PC-9 (cell line): ENCODE measurements around the gene TPRKB. TPM values are rescaled to one million over a fixed set of nuclear protein-coding genes. Genes with fewer than 3 reads are reported as not detected.
"Not testable (repeated sequence)": the region's sequence is repeated elsewhere in the genome, so short reads cannot be mapped to it uniquely, and the experiment has no call there.

Experiments used
- BruUV-seq: library from RNA; stranded (reverse); fragments of 400-500 nt; replicated peaks from 2 replicates; lab custom pipeline; 2021; lab: Mats Ljungman, UMichigan
- CTCF ChIA-PET: fragments of 300-600 bp; sonication (Branson Sonifier 250); formaldehyde crosslinking; loops from one replicate; lab custom pipeline; 2022; ENCODE audit warnings: antibody characterized with exemption; lab: Charles Lee
- POLR2A ChIA-PET: fragments of 300-600 bp; sonication (Branson Sonifier 250); formaldehyde crosslinking; loops from one replicate; lab custom pipeline; 2022; ENCODE audit warnings: antibody characterized with exemption; ENCODE audit not compliant: unreplicated experiment; lab: Charles Lee
- DNase-seq, 2 experiments: peaks; one replicate each; pipeline versions ENCODE4 v3.0.0 to v3.0.0-alpha.2; 2015 to 2022; ENCODE audit warnings: mixed read lengths in 1 of 2
- H2AFZ ChIP-seq: fragments of 200-600 bp; sonication (generic); 2 replicates; pipeline ENCODE4 v1.8.1; 2017; ENCODE audit warnings: antibody characterized with exemption
- H3F3A ChIP-seq: fragments of 200-600 bp; sonication (generic); 2 replicates; pipeline ENCODE4 v1.8.1; 2017; ENCODE audit warnings: antibody characterized with exemption, mild to moderate bottlenecking, low read depth; ENCODE audit not compliant: insufficient read depth
- H3K27ac ChIP-seq: fragments of 200-600 bp; sonication (generic); 2 replicates; pipeline ENCODE4 v1.6.1; 2016; ENCODE audit warnings: mixed run types
- H3K27me3 ChIP-seq: fragments of 200-600 bp; sonication (generic); 2 replicates; pipeline ENCODE4 v1.6.1; 2016; ENCODE audit warnings: low read depth, mixed run types; ENCODE audit not compliant: insufficient read depth
- H3K36me3 ChIP-seq: fragments of 200-600 bp; sonication (generic); 2 replicates; pipeline ENCODE4 v1.6.1; 2016; ENCODE audit warnings: low read depth, mixed run types
- H3K4me1 ChIP-seq: fragments of 200-600 bp; sonication (generic); replicated peaks from 2 replicates; pipeline ENCODE4 v1.6.1; 2016; ENCODE audit warnings: mixed run types; ENCODE audit not compliant: insufficient read depth
- H3K4me2 ChIP-seq: fragments of 200-600 bp; sonication (generic); 2 replicates; pipeline ENCODE4 v1.6.1; 2017; ENCODE audit warnings: mixed run types
- H3K4me3 ChIP-seq: fragments of 200-600 bp; sonication (generic); 2 replicates; pipeline ENCODE4 v1.6.1; 2016; ENCODE audit warnings: mixed run types
- H3K79me2 ChIP-seq: fragments of 200-600 bp; sonication (generic); 2 replicates; pipeline ENCODE4 v1.6.1; 2017; ENCODE audit warnings: low read depth, mixed run types
- H3K9me2 ChIP-seq: fragments of 200-600 bp; sonication (generic); 2 replicates; pipeline ENCODE4 v1.8.1; 2017; ENCODE audit warnings: mild to moderate bottlenecking; ENCODE audit not compliant: insufficient read depth
- H3K9me3 ChIP-seq: fragments of 200-600 bp; sonication (generic); 2 replicates; pipeline ENCODE4 v1.8.1; 2016; ENCODE audit warnings: low read depth; ENCODE audit not compliant: insufficient read depth
- H4K20me1 ChIP-seq: fragments of 200-600 bp; sonication (generic); 2 replicates; pipeline ENCODE4 v1.8.1; 2017; ENCODE audit not compliant: insufficient read depth
- CTCF ChIP-seq: fragments of 200-600 bp; sonication (generic); conservative IDR thresholded peaks from 2 replicates; pipeline ENCODE4 v1.6.1; 2017; ENCODE audit warnings: mixed run types, antibody characterized with exemption, mild to moderate bottlenecking, moderate library complexity
- EZH2 ChIP-seq: fragments of 200-600 bp; sonication (generic); IDR thresholded peaks from 2 replicates; pipeline ENCODE4 v1.8.0; 2017; ENCODE audit warnings: antibody characterized with exemption, low read depth
- intact Hi-C: fragments of 100-400 bp; cut with micrococcal nuclease; formaldehyde crosslinking; loops from one replicate; pipeline ENCODE4 v1.10.0; 2022; ENCODE audit not compliant: unreplicated experiment
- total RNA-seq: library from RNA; stranded (reverse); gene quantifications from 2 replicates; pipeline ENCODE4 v1.2.3, GENCODE V29; 2021

Gene TPRKB
- total RNA-seq, 1 experiment from 2014 or later: 33.8 TPM

GRCh38 chr2:73762571-73762970, 25.4 kb upstream of the TPRKB start:
- no TSS peak for BruUV-seq
- CTCF ChIA-PET: interaction anchor here (0.5 kb wide), 1 partner anchor 15 kb away, joined by 4 read pairs; no protein-coding TSS in a partner anchor

DNA sequence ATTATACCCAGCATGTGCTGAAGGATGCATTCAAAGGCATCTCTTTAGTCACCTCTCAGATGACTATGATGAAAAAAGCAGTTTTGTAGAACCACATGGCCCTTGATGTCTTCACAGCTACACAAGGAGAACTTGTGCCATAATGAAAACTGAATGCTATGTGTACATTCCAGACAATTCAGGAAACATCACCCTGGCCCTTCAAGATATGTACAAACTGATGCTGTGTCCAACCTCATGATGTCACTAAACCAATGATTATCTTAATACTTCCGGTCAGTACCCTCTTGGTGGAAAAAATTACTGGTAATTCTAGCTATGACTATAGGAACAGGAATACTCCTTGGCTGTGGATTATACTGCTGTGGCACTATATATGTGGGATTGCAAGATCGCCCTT, 22.8 kb upstream of the TPRKB start:
- Histone ChIP-seq H3K9me2 (no peaks in the 10 kb centered on the region), H2AFZ (no peak overlapping the region), H3K9me3 (no peaks in the 10 kb centered on the region), H3K36me3 (peaks cover 11% of the 10 kb centered on the region; the same call in 1 of the 2 replicates), H3K4me1 (no peaks in the 10 kb centered on the region), H3K79me2 (no peaks in the 10 kb centered on the region), H3K4me3 (no peak overlapping the region), H3K4me2 (no peak overlapping the region), H3K27ac (no peak overlapping the region), H3F3A (no peaks in the 10 kb centered on the region), H4K20me1 (no peaks in the 10 kb centered on the region), H3K27me3 (no peaks in the 10 kb centered on the region)
- ChIA-PET CTCF (interaction anchor here (0.5 kb wide), 1 partner anchor 21 kb away, joined by 3 read pairs; no protein-coding TSS in a partner anchor), POLR2A (no interaction called here)
- BruUV-seq: no TSS peak
- intact Hi-C loops: no loop called here
- no peak for DNase-seq
- no peak for TF ChIP-seq EZH2

More at GRCh38 chr2:73762571-73762970, 25.4 kb upstream of the TPRKB start:
- intact Hi-C loops: no loop called here
- no peak for DNase-seq
- no peaks in the 10 kb centered on the region for H3K27me3 ChIP-seq
- H4K20me1 ChIP-seq: no peaks in the 10 kb centered on the region
- H3K9me2 ChIP-seq: no peaks in the 10 kb centered on the region
- POLR2A ChIA-PET: no interaction called here
- no peak overlapping the region for H3K4me3 ChIP-seq
- H3K4me1 ChIP-seq: no peaks in the 10 kb centered on the region
- H3K9me3 ChIP-seq: no peaks in the 10 kb centered on the region
- H3K36me3 ChIP-seq: peaks cover 12% of the 10 kb centered on the region; the same call in 1 of the 2 replicates
- H3K79me2 ChIP-seq: no peaks in the 10 kb centered on the region
- H2AFZ ChIP-seq: no peak overlapping the region
- H3K4me2 ChIP-seq: no peak overlapping the region
- TF ChIP-seq EZH2 (no peak), CTCF (no peak)
- no peaks in the 10 kb centered on the region for H3F3A ChIP-seq
- no peak overlapping the region for H3K27ac ChIP-seq

DNA sequence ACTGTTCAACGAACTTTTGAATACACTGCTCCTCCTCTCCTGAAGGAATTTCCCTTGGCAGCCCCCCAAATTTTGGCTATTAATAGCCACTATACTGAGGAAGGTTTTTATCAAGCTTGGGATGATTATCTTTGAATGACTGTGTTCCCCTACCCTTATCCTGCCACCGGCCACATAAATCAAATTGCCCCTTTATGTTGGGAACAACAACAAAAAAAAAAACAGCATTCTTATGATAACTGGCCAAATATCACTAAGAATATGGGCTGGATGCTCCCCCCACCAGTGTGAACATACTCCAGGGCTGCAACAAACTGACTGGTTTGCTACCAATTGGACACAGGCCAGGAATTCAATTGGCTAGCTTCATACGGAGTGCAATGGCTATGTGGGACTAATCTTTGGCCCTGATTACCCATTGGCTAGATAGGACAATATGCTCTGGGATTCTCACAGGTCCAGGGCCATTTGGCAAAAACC, 22.2 kb upstream of the TPRKB start:
- no peaks in the 10 kb centered on the region for H3K4me1 ChIP-seq
- BruUV-seq: no TSS peak
- TF ChIP-seq EZH2: no peak
- TF ChIP-seq CTCF: no peak
- no peak overlapping the region for H3K4me3 ChIP-seq
- no peak overlapping the region for H2AFZ ChIP-seq
- no peaks in the 10 kb centered on the region for H3K9me2 ChIP-seq
- no peaks in the 10 kb centered on the region for H3K79me2 ChIP-seq
- H3K36me3 ChIP-seq: 0 out of 2 replicates have a peak, but pooled peaks cover 9% of the 10 kb centered on the region
- POLR2A ChIA-PET: no interaction called here
- no peaks in the 10 kb centered on the region for H3K9me3 ChIP-seq
- H3F3A ChIP-seq: no peaks in the 10 kb centered on the region
- CTCF ChIA-PET: no interaction called here
- no peak overlapping the region for H3K27ac ChIP-seq
- H3K27me3 ChIP-seq: no peaks in the 10 kb centered on the region
- no peak for DNase-seq
- intact Hi-C loops: no loop called here
- H4K20me1 ChIP-seq: no peaks in the 10 kb centered on the region
- H3K4me2 ChIP-seq: no peak overlapping the region

DNA sequence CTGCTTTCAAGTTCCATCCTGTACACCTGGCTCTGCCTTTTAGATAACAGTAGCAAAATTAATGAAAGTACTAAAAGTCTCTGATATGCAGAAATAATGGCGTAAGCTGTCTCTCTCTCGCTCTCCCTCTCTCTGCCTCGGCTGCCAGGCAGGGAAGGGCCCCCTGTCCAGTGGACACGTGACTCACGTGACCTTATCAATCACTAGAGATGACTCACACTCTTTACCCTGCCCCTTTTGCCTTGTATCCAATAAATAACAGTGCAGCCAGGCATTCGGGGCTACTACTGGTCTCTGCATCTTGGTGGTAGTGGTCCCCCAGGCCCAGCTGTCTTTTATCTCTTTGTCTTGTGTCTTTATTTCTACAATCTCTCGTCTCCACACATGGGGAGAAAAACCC, 17.2 kb upstream of the TPRKB start:
- H3K9me3 ChIP-seq, H3K4me3 ChIP-seq, H3K4me2 ChIP-seq, CTCF ChIA-PET, BruUV-seq, H3K9me2 ChIP-seq, H2AFZ ChIP-seq, DNase-seq, intact Hi-C loops, H3K27ac ChIP-seq, H3K27me3 ChIP-seq, H3K4me1 ChIP-seq, H3F3A ChIP-seq, POLR2A ChIA-PET, H4K20me1 ChIP-seq, H3K36me3 ChIP-seq, H3K79me2 ChIP-seq: not testable (repeated sequence)
